ENCODE measurements around the gene MYH10.

DNA sequence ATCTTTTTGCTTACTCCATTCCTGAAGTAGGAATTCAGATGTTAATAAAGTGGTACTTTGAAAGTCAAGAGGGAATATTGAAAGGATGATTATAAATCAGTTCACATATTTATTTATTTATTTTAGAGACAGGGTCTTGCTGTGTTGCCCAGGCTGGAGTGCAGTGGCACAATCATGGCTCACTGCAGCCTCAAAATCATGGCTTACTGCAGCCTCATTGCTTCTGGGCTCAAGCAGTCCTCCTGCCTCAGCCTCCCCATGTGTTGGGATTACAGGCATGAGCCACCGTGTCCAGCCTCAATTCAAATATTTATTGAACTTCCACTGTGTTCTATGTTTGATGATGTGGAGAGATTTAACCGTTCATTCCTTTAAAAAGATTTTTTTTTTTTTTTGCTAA is 188.2 kb downstream of the MYH10 start:
- TF ChIP-seq, protein P1, sequence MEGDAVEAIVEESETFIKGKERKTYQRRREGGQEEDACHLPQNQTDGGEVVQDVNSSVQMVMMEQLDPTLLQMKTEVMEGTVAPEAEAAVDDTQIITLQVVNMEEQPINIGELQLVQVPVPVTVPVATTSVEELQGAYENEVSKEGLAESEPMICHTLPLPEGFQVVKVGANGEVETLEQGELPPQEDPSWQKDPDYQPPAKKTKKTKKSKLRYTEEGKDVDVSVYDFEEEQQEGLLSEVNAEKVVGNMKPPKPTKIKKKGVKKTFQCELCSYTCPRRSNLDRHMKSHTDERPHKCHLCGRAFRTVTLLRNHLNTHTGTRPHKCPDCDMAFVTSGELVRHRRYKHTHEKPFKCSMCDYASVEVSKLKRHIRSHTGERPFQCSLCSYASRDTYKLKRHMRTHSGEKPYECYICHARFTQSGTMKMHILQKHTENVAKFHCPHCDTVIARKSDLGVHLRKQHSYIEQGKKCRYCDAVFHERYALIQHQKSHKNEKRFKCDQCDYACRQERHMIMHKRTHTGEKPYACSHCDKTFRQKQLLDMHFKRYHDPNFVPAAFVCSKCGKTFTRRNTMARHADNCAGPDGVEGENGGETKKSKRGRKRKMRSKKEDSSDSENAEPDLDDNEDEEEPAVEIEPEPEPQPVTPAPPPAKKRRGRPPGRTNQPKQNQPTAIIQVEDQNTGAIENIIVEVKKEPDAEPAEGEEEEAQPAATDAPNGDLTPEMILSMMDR (IDR thresholded peaks at IDR 0.05), result no peak
- TF ChIP-seq POLR2A (IDR thresholded peaks at IDR 0.05), result no peak

All from body of pancreas (tissue), 4 donors.